ENCODE results near the gene TRMT44.
"Not testable (repeated sequence)": the region's sequence is repeated elsewhere in the genome, so short reads cannot be mapped to it uniquely, and the experiment has no call there.

TRMT44 gene

DNA sequence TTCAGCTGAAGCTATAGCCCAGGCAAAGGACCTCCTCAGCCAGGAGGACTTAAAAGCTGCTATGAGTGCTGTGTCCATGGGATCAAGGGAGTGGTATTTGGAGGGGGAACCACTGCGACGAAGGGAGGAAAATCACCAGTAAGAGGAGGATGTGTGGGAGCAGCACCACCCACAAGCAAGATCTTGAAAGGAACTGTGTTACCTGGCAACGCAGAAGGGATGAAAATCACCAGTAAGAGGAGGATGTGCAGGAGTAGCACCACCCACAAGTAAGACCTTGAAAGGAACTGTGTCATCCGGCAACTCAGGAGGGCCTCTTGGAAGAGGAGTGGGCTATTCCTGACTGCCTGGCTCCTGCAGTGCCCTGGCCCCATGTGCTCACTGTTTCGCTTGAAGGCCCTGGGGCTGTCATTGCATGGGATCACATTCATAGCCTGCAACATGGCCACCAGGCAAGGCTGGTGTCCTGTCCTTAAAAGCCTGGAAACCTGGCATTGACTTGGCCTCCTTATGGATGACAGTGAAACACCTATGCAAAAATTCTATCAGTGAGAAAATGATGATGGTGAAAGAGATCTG lies 48.3 kb downstream of the TRMT44 start:
- TF ChIP-seq, protein P1, sequence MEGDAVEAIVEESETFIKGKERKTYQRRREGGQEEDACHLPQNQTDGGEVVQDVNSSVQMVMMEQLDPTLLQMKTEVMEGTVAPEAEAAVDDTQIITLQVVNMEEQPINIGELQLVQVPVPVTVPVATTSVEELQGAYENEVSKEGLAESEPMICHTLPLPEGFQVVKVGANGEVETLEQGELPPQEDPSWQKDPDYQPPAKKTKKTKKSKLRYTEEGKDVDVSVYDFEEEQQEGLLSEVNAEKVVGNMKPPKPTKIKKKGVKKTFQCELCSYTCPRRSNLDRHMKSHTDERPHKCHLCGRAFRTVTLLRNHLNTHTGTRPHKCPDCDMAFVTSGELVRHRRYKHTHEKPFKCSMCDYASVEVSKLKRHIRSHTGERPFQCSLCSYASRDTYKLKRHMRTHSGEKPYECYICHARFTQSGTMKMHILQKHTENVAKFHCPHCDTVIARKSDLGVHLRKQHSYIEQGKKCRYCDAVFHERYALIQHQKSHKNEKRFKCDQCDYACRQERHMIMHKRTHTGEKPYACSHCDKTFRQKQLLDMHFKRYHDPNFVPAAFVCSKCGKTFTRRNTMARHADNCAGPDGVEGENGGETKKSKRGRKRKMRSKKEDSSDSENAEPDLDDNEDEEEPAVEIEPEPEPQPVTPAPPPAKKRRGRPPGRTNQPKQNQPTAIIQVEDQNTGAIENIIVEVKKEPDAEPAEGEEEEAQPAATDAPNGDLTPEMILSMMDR (IDR thresholded peaks at IDR 0.05; ENCODE audit: borderline replicate concordance, control extremely low read depth, extremely low read depth, insufficient read depth, missing control alignments) = no peak
- in situ Hi-C loops (cut with MboI; ENCODE audit: low sequenced_read_pairs, unreplicated experiment) = no loop called here
- DNase-seq (ENCODE audit: low spot score) = no peak

- DNase-seq (ENCODE audit: low spot score); in situ Hi-C loops (cut with MboI; ENCODE audit: low sequenced_read_pairs, unreplicated experiment): not testable (repeated sequence)
These were observed 50.9 kb downstream of the TRMT44 start for GRCh38 chr4:8491478-8491877.

DNA sequence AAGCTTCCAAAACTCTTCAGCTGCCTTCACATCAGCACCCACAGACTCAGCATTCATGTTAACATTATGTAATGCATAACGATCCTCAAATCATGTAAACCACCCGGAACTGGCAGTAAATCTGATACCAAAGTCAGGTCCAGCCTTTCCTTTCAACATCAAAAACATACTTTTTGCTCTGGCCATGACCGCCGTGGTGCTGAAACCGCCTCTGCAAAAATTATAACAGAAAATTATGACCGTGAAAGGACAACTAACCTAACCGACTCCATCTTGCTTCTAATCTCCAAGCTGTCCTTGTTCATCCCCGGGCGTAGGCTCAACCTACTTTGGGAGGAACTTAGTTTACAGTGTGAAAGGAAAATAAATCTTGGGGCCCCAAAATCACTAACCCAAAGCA lies 51.6 kb downstream of the TRMT44 start:
- in situ Hi-C loops (cut with MboI; ENCODE audit: low sequenced_read_pairs, unreplicated experiment) = no loop called here
- no peak for DNase-seq (ENCODE audit: low spot score)
- TF ChIP-seq, protein P1 (IDR thresholded peaks at IDR 0.05; ENCODE audit: borderline replicate concordance, control extremely low read depth, extremely low read depth, insufficient read depth, missing control alignments) = no peak

GRCh38 chr4:8493484-8493883 lies 52.9 kb downstream of the TRMT44 start:
- no peak for DNase-seq (ENCODE audit: low spot score)
- TF ChIP-seq, protein P1 (IDR thresholded peaks at IDR 0.05; ENCODE audit: borderline replicate concordance, control extremely low read depth, extremely low read depth, insufficient read depth, missing control alignments) = no peak
- in situ Hi-C loops (cut with MboI; ENCODE audit: low sequenced_read_pairs, unreplicated experiment) = no loop called here

GRCh38 chr4:8494218-8494617 lies 53.6 kb downstream of the TRMT44 start:
- no peak for DNase-seq (ENCODE audit: low spot score)
- TF ChIP-seq, protein P1 (IDR thresholded peaks at IDR 0.05; ENCODE audit: borderline replicate concordance, control extremely low read depth, extremely low read depth, insufficient read depth, missing control alignments) = no peak
- in situ Hi-C loops (cut with MboI; ENCODE audit: low sequenced_read_pairs, unreplicated experiment) = no loop called here

DNA sequence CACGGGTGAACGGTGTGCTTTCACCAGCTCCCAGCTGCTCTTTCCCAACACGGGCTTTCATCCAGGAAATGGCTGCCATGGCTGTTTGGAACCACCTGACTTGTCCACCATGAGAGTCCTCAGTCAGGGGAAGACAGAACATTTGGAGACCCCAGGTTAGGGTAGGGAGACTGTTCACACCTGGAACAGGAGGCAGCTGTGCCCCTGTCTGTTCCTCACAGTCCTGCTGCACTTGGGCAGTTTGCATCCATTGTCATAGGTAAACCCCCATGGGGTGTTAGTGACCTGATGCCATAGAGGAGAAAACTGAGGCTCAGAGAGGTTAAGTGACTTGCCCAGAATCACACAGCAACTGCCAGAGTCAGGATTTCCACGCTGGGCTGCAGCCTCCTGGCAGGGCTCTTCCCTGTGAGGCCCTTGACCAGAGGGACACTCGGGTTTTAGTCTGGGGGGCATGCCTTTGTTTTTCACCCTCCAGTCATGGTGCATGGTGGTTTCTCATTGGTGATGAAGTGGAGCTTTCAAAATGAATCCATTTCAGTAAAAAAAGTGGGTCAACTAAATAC lies 54.5 kb downstream of the TRMT44 start:
- in situ Hi-C loops (cut with MboI; ENCODE audit: low sequenced_read_pairs, unreplicated experiment) = no loop called here
- no peak for DNase-seq (ENCODE audit: low spot score)
- TF ChIP-seq, protein P1 (IDR thresholded peaks at IDR 0.05; ENCODE audit: borderline replicate concordance, control extremely low read depth, extremely low read depth, insufficient read depth, missing control alignments) = no peak

GRCh38 chr4:8495803-8496202 lies 55.2 kb downstream of the TRMT44 start:
- TF ChIP-seq, protein P1 (IDR thresholded peaks at IDR 0.05; ENCODE audit: borderline replicate concordance, control extremely low read depth, extremely low read depth, insufficient read depth, missing control alignments) = no peak
- DNase-seq (ENCODE audit: low spot score) = no peak
- in situ Hi-C loops (cut with MboI; ENCODE audit: low sequenced_read_pairs, unreplicated experiment) = no loop called here
